Measurements from ENCODE around the gene PRKCE. TPM values are rescaled to one million over a fixed set of nuclear protein-coding genes. Genes with fewer than 3 reads are reported as not detected.

Gene PRKCE
- total RNA-seq, 2 experiments from 2014 or later = 24.9 to 26.2 TPM

- ChIA-PET POLR2A (no interaction called here), CTCF (no interaction called here)
- no peaks in the 10 kb centered on the region for H3K27me3 ChIP-seq (ENCODE audit: control insufficient read depth in 1 of 2, insufficient read depth in 2 of 2, low read length in 2 of 2)
- H3K27me3 Mint-ChIP-seq = no peaks in the 10 kb centered on the region
- H3K27ac Mint-ChIP-seq = no peak overlapping the region
- no peak overlapping the region for H3K27ac ChIP-seq (ENCODE audit: low read depth in 1 of 2, low read length in 2 of 2)
- H3K4me1 ChIP-seq (ENCODE audit: insufficient read depth, low read length) = no peaks in the 10 kb centered on the region
- H3K9me3 ChIP-seq (ENCODE audit: control insufficient read depth in 1 of 2, insufficient read depth in 1 of 2, low read length in 2 of 2) = no peaks in the 10 kb centered on the region
- no peaks in the 10 kb centered on the region for H3K36me3 Mint-ChIP-seq (ENCODE audit: low read depth)
- DNase-seq (no peak), ATAC-seq (ENCODE audit: poor library complexity) (no peak)
- H3K9me3 Mint-ChIP-seq = no peaks in the 10 kb centered on the region
- intact Hi-C loops (cut with DNase I, micrococcal nuclease) = no loop called here
- no peak overlapping the region for H3K4me3 Mint-ChIP-seq
- no peaks in the 10 kb centered on the region for H3K36me3 ChIP-seq (ENCODE audit: insufficient read depth, low read length)
- H3K4me1 Mint-ChIP-seq (ENCODE audit: low read depth) = no peaks in the 10 kb centered on the region
- H3K4me3 ChIP-seq (ENCODE audit: low read length) = no peak overlapping the region
- no peak for TF ChIP-seq CTCF (IDR thresholded peaks at IDR 0.05)
These were observed 516.4 kb downstream of the PRKCE start for GRCh38 chr2:46167924-46168323.

GRCh38 chr2:46169467-46169866, 518.0 kb downstream of the PRKCE start:
- Histone ChIP-seq H3K27me3 (ENCODE audit: control insufficient read depth in 1 of 2, insufficient read depth in 2 of 2, low read length in 2 of 2) (no peaks in the 10 kb centered on the region), H3K27ac (ENCODE audit: low read depth in 1 of 2, low read length in 2 of 2) (no peak overlapping the region), H3K9me3 (ENCODE audit: control insufficient read depth in 1 of 2, insufficient read depth in 1 of 2, low read length in 2 of 2) (no peaks in the 10 kb centered on the region), H3K36me3 (ENCODE audit: insufficient read depth, low read length) (no peaks in the 10 kb centered on the region), H3K4me1 (ENCODE audit: insufficient read depth, low read length) (peaks cover 2% of the 10 kb centered on the region), H3K4me3 (ENCODE audit: low read length) (no peak overlapping the region)
- no peaks in the 10 kb centered on the region for H3K27me3 Mint-ChIP-seq
- no peak for DNase-seq
- ChIA-PET CTCF (no interaction called here), POLR2A (no interaction called here)
- no peaks in the 10 kb centered on the region for H3K4me1 Mint-ChIP-seq (ENCODE audit: low read depth)
- no peak overlapping the region for H3K27ac Mint-ChIP-seq
- intact Hi-C loops (cut with DNase I, micrococcal nuclease) = no loop called here
- no peak for TF ChIP-seq CTCF (IDR thresholded peaks at IDR 0.05)
- H3K9me3 Mint-ChIP-seq = no peaks in the 10 kb centered on the region
- no peaks in the 10 kb centered on the region for H3K36me3 Mint-ChIP-seq (ENCODE audit: low read depth)
- H3K4me3 Mint-ChIP-seq = no peak overlapping the region
- ATAC-seq (ENCODE audit: poor library complexity) = no peak

GRCh38 chr2:46170026-46170425, 518.6 kb downstream of the PRKCE start:
- POLR2A ChIA-PET = no interaction called here
- peaks cover 5% of the 10 kb centered on the region for H3K4me1 ChIP-seq (ENCODE audit: insufficient read depth, low read length)
- Mint-ChIP-seq H3K4me1 (ENCODE audit: low read depth) (no peaks in the 10 kb centered on the region), H3K27ac (no peak overlapping the region), H3K27me3 (no peaks in the 10 kb centered on the region), H3K4me3 (no peak overlapping the region), H3K9me3 (no peaks in the 10 kb centered on the region), H3K36me3 (ENCODE audit: low read depth) (no peaks in the 10 kb centered on the region)
- ATAC-seq (ENCODE audit: poor library complexity) = no peak
- H3K27me3 ChIP-seq (ENCODE audit: control insufficient read depth in 1 of 2, insufficient read depth in 2 of 2, low read length in 2 of 2) = no peaks in the 10 kb centered on the region
- no peak for TF ChIP-seq CTCF (IDR thresholded peaks at IDR 0.05)
- intact Hi-C loops (cut with DNase I, micrococcal nuclease) = loop anchor here in 1 of 2 experiments (10.0 kb wide), 1 partner anchor 65 kb away; no protein-coding TSS in a partner anchor
- no peak overlapping the region for H3K4me3 ChIP-seq (ENCODE audit: low read length)
- H3K9me3 ChIP-seq (ENCODE audit: control insufficient read depth in 1 of 2, insufficient read depth in 1 of 2, low read length in 2 of 2) = no peaks in the 10 kb centered on the region
- H3K36me3 ChIP-seq (ENCODE audit: insufficient read depth, low read length) = no peaks in the 10 kb centered on the region
- no peak overlapping the region for H3K27ac ChIP-seq (ENCODE audit: low read depth in 1 of 2, low read length in 2 of 2)
- no peak for DNase-seq
- CTCF ChIA-PET = no interaction called here
